ENCODE results near the gene AFF4.

AFF4 gene

GRCh38 chr5:132916086-132916485 is 47.3 kb downstream of the AFF4 start:
- H3K4me3 ChIP-seq (ENCODE audit: low read length): no peak overlapping the region
- DNase-seq (ENCODE audit: low read depth): no peak
- TF ChIP-seq, protein P1, sequence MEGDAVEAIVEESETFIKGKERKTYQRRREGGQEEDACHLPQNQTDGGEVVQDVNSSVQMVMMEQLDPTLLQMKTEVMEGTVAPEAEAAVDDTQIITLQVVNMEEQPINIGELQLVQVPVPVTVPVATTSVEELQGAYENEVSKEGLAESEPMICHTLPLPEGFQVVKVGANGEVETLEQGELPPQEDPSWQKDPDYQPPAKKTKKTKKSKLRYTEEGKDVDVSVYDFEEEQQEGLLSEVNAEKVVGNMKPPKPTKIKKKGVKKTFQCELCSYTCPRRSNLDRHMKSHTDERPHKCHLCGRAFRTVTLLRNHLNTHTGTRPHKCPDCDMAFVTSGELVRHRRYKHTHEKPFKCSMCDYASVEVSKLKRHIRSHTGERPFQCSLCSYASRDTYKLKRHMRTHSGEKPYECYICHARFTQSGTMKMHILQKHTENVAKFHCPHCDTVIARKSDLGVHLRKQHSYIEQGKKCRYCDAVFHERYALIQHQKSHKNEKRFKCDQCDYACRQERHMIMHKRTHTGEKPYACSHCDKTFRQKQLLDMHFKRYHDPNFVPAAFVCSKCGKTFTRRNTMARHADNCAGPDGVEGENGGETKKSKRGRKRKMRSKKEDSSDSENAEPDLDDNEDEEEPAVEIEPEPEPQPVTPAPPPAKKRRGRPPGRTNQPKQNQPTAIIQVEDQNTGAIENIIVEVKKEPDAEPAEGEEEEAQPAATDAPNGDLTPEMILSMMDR (IDR thresholded peaks at IDR 0.05; ENCODE audit: insufficient read depth, low read depth, low read length, missing control alignments): no peak

- TF ChIP-seq, protein P1 (IDR thresholded peaks at IDR 0.05; ENCODE audit: insufficient read depth, low read depth, low read length, missing control alignments): no peak
- H3K4me3 ChIP-seq (ENCODE audit: low read length): no peak overlapping the region
- DNase-seq (ENCODE audit: low read depth): peak; percentile 42
These were observed 47.8 kb downstream of the AFF4 start for GRCh38 chr5:132915681-132916080.

DNA sequence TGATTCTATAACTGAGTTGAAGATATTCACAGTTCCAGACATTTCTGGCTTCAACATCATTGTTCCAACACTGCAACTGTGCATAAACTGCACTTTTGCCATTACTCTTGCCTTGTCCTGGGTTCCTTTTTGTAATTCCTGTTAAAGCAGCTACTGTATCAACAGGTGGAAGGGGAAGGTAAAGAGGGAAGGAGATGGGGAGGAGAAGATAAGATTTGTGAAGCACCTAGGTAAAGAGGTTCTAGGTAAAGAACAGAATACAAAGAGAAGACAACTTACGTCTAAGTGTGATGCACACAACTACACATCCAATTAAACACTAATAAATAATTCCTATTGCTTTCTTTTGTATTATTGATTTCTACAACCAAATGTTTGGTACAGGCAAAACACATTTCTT is 53.7 kb downstream of the AFF4 start:
- H3K4me3 ChIP-seq (ENCODE audit: low read length): no peak overlapping the region
- no peak for DNase-seq (ENCODE audit: low read depth)
- TF ChIP-seq, protein P1 (IDR thresholded peaks at IDR 0.05; ENCODE audit: insufficient read depth, low read depth, low read length, missing control alignments): no peak

- H3K4me3 ChIP-seq (ENCODE audit: low read length): no peak overlapping the region
- DNase-seq (ENCODE audit: low read depth): peak; percentile 14
- TF ChIP-seq, protein P1 (IDR thresholded peaks at IDR 0.05; ENCODE audit: insufficient read depth, low read depth, low read length, missing control alignments): no peak
These were observed 56.3 kb downstream of the AFF4 start for GRCh38 chr5:132907161-132907560.

DNA sequence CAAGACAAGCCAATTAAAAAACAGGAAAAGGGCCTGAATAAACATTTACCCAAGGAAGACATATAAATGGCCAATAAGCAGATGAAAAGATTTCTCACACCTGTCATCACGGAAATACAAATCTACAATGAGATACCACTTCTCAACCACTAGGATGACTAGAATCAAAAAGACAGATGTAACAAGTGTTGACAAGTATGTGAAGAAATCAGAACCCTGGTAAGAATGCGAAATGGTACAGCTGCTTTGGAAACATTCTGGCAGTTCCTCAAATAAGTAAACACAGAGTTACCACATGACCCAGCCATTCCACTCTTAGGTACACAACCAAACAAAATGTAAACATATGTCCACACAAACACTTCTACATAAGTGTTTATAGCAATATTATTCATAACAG is 57.5 kb downstream of the AFF4 start:
- peak; percentile 87 for DNase-seq (ENCODE audit: low read depth)
- H3K4me3 ChIP-seq (ENCODE audit: low read length): no peak overlapping the region
- TF ChIP-seq, protein P1 (IDR thresholded peaks at IDR 0.05; ENCODE audit: insufficient read depth, low read depth, low read length, missing control alignments): peak; percentile 39

GRCh38 chr5:132901730-132902129 is 61.7 kb downstream of the AFF4 start:
- TF ChIP-seq, protein P1 (IDR thresholded peaks at IDR 0.05; ENCODE audit: insufficient read depth, low read depth, low read length, missing control alignments): no peak
- no peak overlapping the region for H3K4me3 ChIP-seq (ENCODE audit: low read length)
- no peak for DNase-seq (ENCODE audit: low read depth)

- no peak for DNase-seq (ENCODE audit: low read depth)
- TF ChIP-seq, protein P1 (IDR thresholded peaks at IDR 0.05; ENCODE audit: insufficient read depth, low read depth, low read length, missing control alignments): no peak
- H3K4me3 ChIP-seq (ENCODE audit: low read length): no peak overlapping the region
These were observed 62.4 kb downstream of the AFF4 start for GRCh38 chr5:132901036-132901435.
